IPS DF 4.7 (cell line): ENCODE measurements around the gene PECR.
"Not testable (repeated sequence)": the region's sequence is repeated elsewhere in the genome, so short reads cannot be mapped to it uniquely, and the experiment has no call there.

ENCODE experiments used
- DNase-seq: peaks from one replicate; pipeline ENCODE4 v3.0.0-alpha.2; 2013; ENCODE audit warnings: low spot score; ENCODE audit errors: extremely low read depth

The PECR gene

GRCh38 chr2:216003876-216004696, 77.5 kb downstream of the PECR start:
- DNase-seq = no peak

DNA sequence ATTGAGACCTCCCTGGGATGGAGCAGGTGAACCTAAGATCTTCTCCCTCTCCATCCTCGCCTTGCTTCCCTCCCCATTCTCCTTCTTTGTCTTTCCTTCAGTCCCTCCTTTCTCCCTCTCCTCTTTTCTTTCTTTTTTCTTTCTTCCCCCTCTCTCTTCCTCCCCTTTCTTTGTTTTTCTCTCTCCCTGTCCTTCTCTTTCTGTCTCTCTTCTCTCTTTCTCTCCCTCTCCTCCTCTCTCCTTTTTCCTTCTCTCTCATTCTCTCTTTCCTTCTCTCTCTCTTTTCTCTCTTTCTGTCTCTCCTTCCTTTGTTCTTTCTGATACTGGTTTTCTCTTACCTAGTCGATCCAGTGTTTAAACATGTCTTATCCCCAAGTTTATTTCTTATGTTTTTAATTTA, 78.9 kb downstream of the PECR start:
- DNase-seq = no peak

- no peak for DNase-seq
These were observed 79.4 kb downstream of the PECR start for GRCh38 chr2:216002101-216002678.

- DNase-seq = no peak
These were observed 80.2 kb downstream of the PECR start for GRCh38 chr2:216001216-216002100.

DNA sequence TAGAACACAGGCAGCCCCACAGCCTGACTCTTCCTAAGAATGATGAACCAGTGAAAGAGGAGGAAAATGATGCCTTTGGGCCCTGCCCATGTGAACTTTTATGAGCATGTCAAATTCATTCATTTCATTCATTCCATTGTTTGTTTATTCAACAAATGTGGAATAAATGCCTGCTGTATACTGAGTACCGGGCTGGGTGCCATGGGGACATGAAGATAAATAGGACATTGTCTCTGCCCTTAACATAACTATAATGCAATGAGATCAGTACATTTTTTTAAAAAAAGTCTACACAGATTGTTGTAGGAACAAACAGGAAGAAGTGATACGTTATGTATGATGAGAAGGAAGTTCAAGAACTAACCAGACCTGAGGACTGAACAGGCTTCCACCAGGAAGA, 83.0 kb downstream of the PECR start:
- DNase-seq = no peak

GRCh38 chr2:215997219-215997618, 84.4 kb downstream of the PECR start:
- DNase-seq = no peak

- no peak for DNase-seq
These were observed 86.7 kb downstream of the PECR start for GRCh38 chr2:215994911-215995310.

DNA sequence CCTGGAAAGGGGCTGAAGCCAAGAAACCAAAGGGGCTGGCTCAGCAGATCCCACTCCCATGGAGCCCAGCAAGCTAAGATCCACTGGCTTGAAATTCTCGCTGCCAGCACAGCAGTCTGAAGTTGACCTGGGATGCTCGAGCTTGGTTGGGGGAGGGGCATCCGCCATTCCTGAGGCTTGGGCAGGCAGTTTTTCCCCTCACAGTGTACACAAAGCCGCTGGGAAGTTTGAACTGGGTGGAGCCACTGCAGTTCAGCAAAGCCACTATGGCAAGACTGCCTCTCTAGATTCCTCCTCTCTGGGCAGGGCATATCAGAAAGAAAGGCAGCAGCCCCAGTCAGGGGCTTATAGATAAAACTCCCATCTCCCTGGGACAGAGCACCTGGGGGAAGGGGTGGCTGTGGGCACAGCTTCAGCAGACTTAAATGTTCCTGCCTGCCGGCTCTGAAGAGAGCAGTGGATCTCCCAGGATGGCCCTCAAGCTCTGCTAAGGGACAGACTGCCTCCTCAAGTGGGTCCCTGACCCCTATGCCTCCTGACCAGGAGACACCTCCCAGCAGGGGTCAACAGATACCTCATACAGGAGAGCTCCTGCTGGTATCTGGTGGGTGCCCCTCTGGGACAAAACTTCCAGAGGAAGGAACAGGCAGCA, 92.9 kb downstream of the PECR start:
- not testable (repeated sequence) for DNase-seq
